RWPE1 (cell line): Measurements from ENCODE around the gene UBE2F.

Experiments used
- CTCF ChIA-PET: fragments of 350-600 bp; sonication (Branson Sonifier 250); formaldehyde crosslinking; extraction: SDS; loops from one replicate; lab custom pipeline; 2021; lab: Yijun Ruan, JAX
- POLR2A ChIA-PET: fragments of 400-600 bp; formaldehyde crosslinking; extraction: SDS; loops from one replicate; lab custom pipeline; 2020; ENCODE audit warnings: antibody characterized with exemption; ENCODE audit not compliant: low non-redundant PET; lab: Yijun Ruan, JAX
- DNase-seq: peaks from one replicate; pipeline ENCODE4 v3.0.0; 2012; ENCODE audit warnings: low spot score
- H3K27ac ChIP-seq: fragments of 450-650 bp; 2 replicates; pipeline ENCODE4 v1.5.1; 2017
- CTCF ChIP-seq: fragments of 450-650 bp; conservative IDR thresholded peaks from 2 replicates; pipeline ENCODE4 v1.5.1; 2017; ENCODE audit warnings: low read depth, mild to moderate bottlenecking

The UBE2F gene

GRCh38 chr2:238005528-238005927, 38.7 kb downstream of the UBE2F start:
- no peak overlapping the region for H3K27ac ChIP-seq
- peak; percentile 17 for DNase-seq
- no peak for TF ChIP-seq CTCF
- POLR2A ChIA-PET: no interaction called here
- CTCF ChIA-PET: no interaction called here

GRCh38 chr2:238006510-238006909, 39.7 kb downstream of the UBE2F start:
- ChIA-PET POLR2A (no interaction called here), CTCF (interaction anchor here (0.6 kb wide), 1 partner anchor 1719 kb away, joined by 3 read pairs; no protein-coding TSS in a partner anchor)
- H3K27ac ChIP-seq: no peak overlapping the region
- DNase-seq: no peak
- no peak for TF ChIP-seq CTCF

GRCh38 chr2:238007924-238008323, 41.1 kb downstream of the UBE2F start:
- no peak overlapping the region for H3K27ac ChIP-seq
- POLR2A ChIA-PET: no interaction called here
- no peak for DNase-seq
- CTCF ChIA-PET: no interaction called here
- no peak for TF ChIP-seq CTCF

GRCh38 chr2:238009563-238009962, 42.7 kb downstream of the UBE2F start:
- TF ChIP-seq CTCF: no peak
- no peak overlapping the region for H3K27ac ChIP-seq
- CTCF ChIA-PET: interaction anchor here (0.5 to 0.7 kb wide), 2 partner anchors 28 to 92 kb away, joined by 6 to 7 read pairs; no protein-coding TSS in a partner anchor
- DNase-seq: no peak
- POLR2A ChIA-PET: interaction anchor here (0.6 kb wide), 1 partner anchor 265 kb away, joined by 3 read pairs; no protein-coding TSS in a partner anchor

GRCh38 chr2:238010572-238010971, 43.8 kb downstream of the UBE2F start:
- CTCF ChIA-PET: no interaction called here
- DNase-seq: no peak
- no peak overlapping the region for H3K27ac ChIP-seq
- TF ChIP-seq CTCF: no peak
- POLR2A ChIA-PET: no interaction called here

- DNase-seq: no peak
- CTCF ChIA-PET: interaction anchor here (0.9 kb wide), 1 partner anchor 91 kb away, joined by 4 read pairs; no protein-coding TSS in a partner anchor
- TF ChIP-seq CTCF: no peak
- H3K27ac ChIP-seq: no peak overlapping the region
- POLR2A ChIA-PET: no interaction called here
Measured at GRCh38 chr2:238013806-238014205, 47.0 kb downstream of the UBE2F start.
